ENCODE results near the gene EVC2. TPM values are rescaled to one million over a fixed set of nuclear protein-coding genes. Genes with fewer than 3 reads are reported as not detected.

The EVC2 gene
- total RNA-seq, 1 experiment from 2014 or later = 0.15 TPM

DNA sequence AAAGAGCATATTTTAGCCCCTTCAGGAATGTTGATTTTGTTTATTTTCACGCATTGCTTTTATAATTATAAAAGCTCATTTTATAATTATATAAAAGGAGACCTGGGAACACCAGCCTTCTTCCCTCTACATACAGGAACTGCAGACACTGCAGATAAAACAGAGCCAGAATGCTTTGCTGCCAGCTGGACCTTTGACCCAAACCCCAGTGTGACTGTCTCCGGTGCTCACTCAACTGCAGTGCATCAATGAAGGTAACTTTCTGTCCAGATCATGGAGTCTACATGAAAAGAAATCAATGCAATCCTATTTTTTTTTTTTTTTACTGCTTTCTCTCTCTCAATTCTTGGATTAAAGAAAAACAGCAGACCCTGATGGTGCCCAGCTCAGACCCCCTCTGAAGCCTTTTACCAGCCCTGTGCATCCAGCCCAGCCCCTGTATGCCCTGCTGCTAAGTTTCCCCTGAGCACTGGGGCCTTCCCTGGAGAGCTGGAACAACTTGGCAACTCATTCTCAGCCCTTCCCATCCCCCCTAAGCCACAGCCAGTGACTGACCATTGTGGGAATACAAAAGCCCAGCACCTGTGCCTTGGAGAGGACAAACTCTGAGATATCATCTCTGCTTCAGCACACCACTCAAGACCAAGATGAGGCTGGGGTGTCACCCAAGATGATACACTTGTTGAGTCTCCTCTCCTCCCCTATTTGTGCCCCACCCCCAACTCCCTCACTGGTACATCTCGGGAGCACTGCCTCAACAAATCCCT is 182.1 kb downstream of the EVC2 start:
- no peaks in the 10 kb centered on the region for H3K27me3 ChIP-seq (ENCODE audit: low read length)
- no peaks in the 10 kb centered on the region for H3K4me1 ChIP-seq (ENCODE audit: low read length)
- DNase-seq = no peak
- H3K4me3 ChIP-seq (ENCODE audit: low read length) = no peak overlapping the region
- no peak overlapping the region for H3K9ac ChIP-seq (ENCODE audit: low read length)
- no peak overlapping the region for H2AFZ ChIP-seq (ENCODE audit: low read length)
- no peaks in the 10 kb centered on the region for H3K9me3 ChIP-seq (ENCODE audit: low read length)
- H3K79me2 ChIP-seq (ENCODE audit: low read length) = no peaks in the 10 kb centered on the region
- H3K36me3 ChIP-seq (ENCODE audit: insufficient read depth, low read length) = no peaks in the 10 kb centered on the region
- no peaks in the 10 kb centered on the region for H3K9me2 ChIP-seq (replicated peaks; ENCODE audit: insufficient read depth, low read length)
- no peaks in the 10 kb centered on the region for H4K20me1 ChIP-seq (ENCODE audit: insufficient read depth, low read depth, low read length)
- no peak overlapping the region for H3K4me2 ChIP-seq (ENCODE audit: low read depth, low read length, poor library complexity, severe bottlenecking)
- no peak overlapping the region for H3K27ac ChIP-seq (ENCODE audit: low read length)

DNA sequence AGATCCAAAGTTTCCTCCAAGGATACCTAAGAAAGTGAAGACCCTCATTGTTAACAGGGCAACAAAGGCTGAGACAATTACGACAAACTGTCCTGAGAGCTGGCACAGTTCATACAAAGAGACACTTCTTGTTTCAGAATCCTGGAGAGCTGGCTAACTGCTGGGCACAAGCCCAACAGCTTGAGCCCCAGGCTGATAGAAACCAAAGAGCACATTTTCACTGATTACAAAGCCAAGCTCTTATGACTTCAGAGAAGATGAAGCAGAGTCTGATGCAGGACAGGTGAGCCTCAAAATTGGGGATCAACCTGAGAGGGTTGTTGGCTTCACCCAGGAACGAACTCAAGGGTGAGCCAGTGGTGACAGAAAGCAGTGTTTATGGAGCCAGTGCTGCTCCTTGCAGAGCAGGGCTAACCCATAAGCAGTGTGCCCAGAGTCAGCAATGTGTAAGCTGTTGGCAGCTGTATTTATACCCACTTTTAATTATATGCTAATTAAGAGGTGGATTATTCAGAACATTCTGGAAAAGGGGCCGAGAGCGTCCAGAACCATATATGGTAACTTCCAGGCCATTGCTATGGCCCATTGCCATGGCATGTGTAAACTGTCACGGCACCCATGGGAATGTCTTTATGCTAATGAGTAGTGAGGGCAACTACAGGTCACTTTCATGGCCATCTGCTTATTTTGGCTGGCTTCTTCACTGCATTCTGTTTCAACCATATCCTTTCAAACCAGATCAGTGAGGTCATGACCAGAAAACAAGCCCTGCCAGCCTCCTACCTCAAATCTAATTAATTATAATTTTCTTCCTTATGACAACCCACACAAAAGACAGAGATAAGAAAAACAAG is 183.7 kb downstream of the EVC2 start:
- no peak for DNase-seq
- Histone ChIP-seq H3K4me3 (ENCODE audit: low read length) (no peak overlapping the region), H3K9me2 (replicated peaks; ENCODE audit: insufficient read depth, low read length) (no peaks in the 10 kb centered on the region), H3K27me3 (ENCODE audit: low read length) (no peaks in the 10 kb centered on the region), H2AFZ (ENCODE audit: low read length) (no peak overlapping the region), H3K36me3 (ENCODE audit: insufficient read depth, low read length) (no peaks in the 10 kb centered on the region), H3K79me2 (ENCODE audit: low read length) (no peaks in the 10 kb centered on the region), H3K9me3 (ENCODE audit: low read length) (no peaks in the 10 kb centered on the region), H3K4me2 (ENCODE audit: low read depth, low read length, poor library complexity, severe bottlenecking) (no peak overlapping the region), H3K27ac (ENCODE audit: low read length) (no peak overlapping the region), H3K4me1 (ENCODE audit: low read length) (no peaks in the 10 kb centered on the region), H4K20me1 (ENCODE audit: insufficient read depth, low read depth, low read length) (no peaks in the 10 kb centered on the region), H3K9ac (ENCODE audit: low read length) (no peak overlapping the region)

DNA sequence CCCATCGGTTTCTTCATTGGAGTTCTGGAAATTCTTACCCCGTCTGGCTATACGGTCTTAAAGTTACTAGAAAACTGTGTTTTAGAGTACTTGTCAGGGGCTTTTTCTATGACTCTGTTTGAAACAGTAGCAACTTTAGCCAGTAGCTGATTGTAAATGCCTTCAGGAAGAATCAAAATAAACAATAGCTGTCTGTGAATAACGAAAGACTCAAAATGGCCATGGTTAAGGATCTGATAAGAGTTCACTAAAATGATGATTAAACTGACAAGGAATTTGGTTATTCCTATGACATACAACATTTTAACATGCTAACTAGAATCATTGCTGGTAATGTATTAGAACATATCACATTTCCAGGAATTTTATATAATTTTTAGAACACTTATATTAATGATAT is 191.0 kb downstream of the EVC2 start:
- Histone ChIP-seq H4K20me1 (ENCODE audit: insufficient read depth, low read depth, low read length) (no peaks in the 10 kb centered on the region), H3K4me1 (ENCODE audit: low read length) (no peaks in the 10 kb centered on the region), H3K4me2 (ENCODE audit: low read depth, low read length, poor library complexity, severe bottlenecking) (no peak overlapping the region), H3K36me3 (ENCODE audit: insufficient read depth, low read length) (no peaks in the 10 kb centered on the region), H3K9me3 (ENCODE audit: low read length) (no peaks in the 10 kb centered on the region), H3K79me2 (ENCODE audit: low read length) (no peaks in the 10 kb centered on the region), H2AFZ (ENCODE audit: low read length) (no peak overlapping the region), H3K9me2 (replicated peaks; ENCODE audit: insufficient read depth, low read length) (no peaks in the 10 kb centered on the region), H3K27me3 (ENCODE audit: low read length) (no peaks in the 10 kb centered on the region), H3K4me3 (ENCODE audit: low read length) (no peak overlapping the region), H3K9ac (ENCODE audit: low read length) (no peak overlapping the region), H3K27ac (ENCODE audit: low read length) (no peak overlapping the region)
- DNase-seq = no peak

DNA sequence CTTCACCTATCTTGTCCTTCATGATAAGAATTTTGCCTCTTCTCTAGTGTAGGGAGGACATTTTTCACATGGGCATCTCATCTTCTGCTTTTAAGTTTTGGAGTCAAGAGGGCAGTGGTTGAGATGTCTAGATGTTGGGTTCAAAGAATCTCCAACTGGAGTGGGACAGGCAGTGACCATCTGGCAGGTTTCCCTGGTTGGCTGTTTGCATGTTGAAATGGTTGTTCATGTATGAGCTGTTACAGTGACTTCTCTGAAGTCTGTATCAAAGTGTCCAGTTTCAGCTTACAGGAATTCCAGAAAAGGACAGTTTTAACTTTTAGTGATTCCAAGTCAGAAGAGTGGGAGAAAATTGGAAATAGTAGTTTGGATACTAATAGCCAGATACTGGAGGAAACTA is 192.7 kb downstream of the EVC2 start:
- Histone ChIP-seq H3K4me2 (ENCODE audit: low read depth, low read length, poor library complexity, severe bottlenecking) (no peak overlapping the region), H3K79me2 (ENCODE audit: low read length) (no peaks in the 10 kb centered on the region), H3K9me3 (ENCODE audit: low read length) (no peaks in the 10 kb centered on the region), H2AFZ (ENCODE audit: low read length) (no peak overlapping the region), H3K36me3 (ENCODE audit: insufficient read depth, low read length) (no peaks in the 10 kb centered on the region), H3K27me3 (ENCODE audit: low read length) (no peaks in the 10 kb centered on the region), H3K4me1 (ENCODE audit: low read length) (no peaks in the 10 kb centered on the region), H3K9ac (ENCODE audit: low read length) (no peak overlapping the region), H4K20me1 (ENCODE audit: insufficient read depth, low read depth, low read length) (no peaks in the 10 kb centered on the region), H3K4me3 (ENCODE audit: low read length) (no peak overlapping the region), H3K27ac (ENCODE audit: low read length) (no peak overlapping the region), H3K9me2 (replicated peaks; ENCODE audit: insufficient read depth, low read length) (no peaks in the 10 kb centered on the region)
- DNase-seq = no peak

Other genes starting within 250 kb of the EVC2 start
- not detected in 2 replicates for gene EVC, start 2.6 kb upstream of the EVC2 start, total RNA-seq (2014; rRNA removed; shearing (Covaris generic); ENCODE audit: low replicate concordance)
- 0.40 and 0.48 TPM in 2 replicates for gene CRMP1, start 184.5 kb upstream of the EVC2 start, total RNA-seq (2014; rRNA removed; shearing (Covaris generic); ENCODE audit: low replicate concordance)

All from Karpas-422 (cell line).